Testis (tissue), 3 donors: ENCODE measurements around the gene SLC6A19. TPM values are rescaled to one million over a fixed set of nuclear protein-coding genes. Genes with fewer than 3 reads are reported as not detected.

Source experiments
- DNase-seq: peaks from one replicate; pipeline ENCODE4 v3.0.0-alpha.2; 2019
- H3K27ac ChIP-seq, 2 donors: fragments of 200-600 bp; sonication (generic); one replicate each; pipeline ENCODE4 v1.5.1; 2019
- H3K27me3 ChIP-seq: fragments of 200-600 bp; sonication (generic); one replicate; pipeline ENCODE4 v1.5.1; 2019
- H3K36me3 ChIP-seq: fragments of 200-600 bp; sonication (generic); one replicate; pipeline ENCODE4 v1.5.1; 2017; ENCODE audit warnings: low read depth; ENCODE audit errors: missing control alignments
- H3K4me1 ChIP-seq: fragments of 200-600 bp; sonication (generic); one replicate; pipeline ENCODE4 v1.5.1; 2019
- H3K4me3 ChIP-seq, 2 donors: fragments of 200-600 bp; sonication (generic); one replicate each; pipeline ENCODE4 v1.5.1; 2017 to 2019
- H3K9me3 ChIP-seq: fragments of 200-600 bp; sonication (generic); one replicate; pipeline ENCODE4 v1.5.1; 2017
- CTCF ChIP-seq, 3 experiments: fragments of 450-650 bp in 2 of 3; fragments of 200-600 bp in 1 of 3; sonication (generic) in 1 of 3; IDR thresholded peaks; one replicate each; pipeline ENCODE4 v1.5.1; 2016 to 2019; ENCODE audit warnings: antibody characterized with exemption in 3 of 3, mild to moderate bottlenecking in 2 of 3, moderate library complexity in 1 of 3
- POLR2A ChIP-seq: fragments of 450-650 bp; IDR thresholded peaks from one replicate; pipeline ENCODE4 v1.6.1; 2017; ENCODE audit warnings: antibody characterized with exemption, mild to moderate bottlenecking, moderate library complexity
- WGBS, 2 donors: methylation state at CpG; one replicate each; pipeline ENCODE4 v1.1.5; 2018; 5-methylcytosine and 5-hydroxymethylcytosine counted together
- intact Hi-C: fragments of 100-400 bp; cut with DNase I; formaldehyde crosslinking; loops from one replicate; pipeline ENCODE4 v1.15.1; 2023; ENCODE audit warnings: low total_unique reads
- polyA plus RNA-seq: library from polyadenylated mRNA; stranded (reverse); fragments of 350-450 nt; fragmentation: Illumina TruSeq; extraction: RNeasy Lipid Tissue Mini Kit (QIAGEN cat#74804); gene quantifications from one replicate; pipeline ENCODE4 v1.2.3, GENCODE V29; 2014; ENCODE audit warnings: low read depth, low replicate concordance; ENCODE audit not compliant: insufficient read depth
- total RNA-seq, 2 donors: library from RNA; depleted of rRNA; stranded (reverse); fragments of >200 nt; gene quantifications; one replicate each; pipeline ENCODE4 v1.2.3, GENCODE V29; 2016

The SLC6A19 gene
- total and polyA plus RNA-seq, 3 donors from 2014 or later = 0.16 to 0.68 (median 0.28) TPM

- Histone ChIP-seq H3K4me1 (no peaks in the 10 kb centered on the region), H3K36me3 (no peaks in the 10 kb centered on the region), H3K4me3 (no peak overlapping the region), H3K27ac (no peak overlapping the region), H3K9me3 (no peaks in the 10 kb centered on the region), H3K27me3 (no peaks in the 10 kb centered on the region)
- intact Hi-C loops = no loop called here
- WGBS, 2 donors = 83 to 87% methylated on average over 11 of the region's 11 CpGs
- DNase-seq = no peak
- TF ChIP-seq CTCF (IDR thresholded peaks at IDR 0.05) = no peak
- TF ChIP-seq POLR2A = no peak
Measured at GRCh38 chr5:1219768-1220100, 18.3 kb downstream of the SLC6A19 start.

- H3K27me3 ChIP-seq = no peaks in the 10 kb centered on the region
- no peak overlapping the region for H3K27ac ChIP-seq
- no peak overlapping the region for H3K4me3 ChIP-seq
- WGBS, 2 donors = 91 to 92% methylated on average over 9 of the region's 9 CpGs
- intact Hi-C loops = no loop called here
- no peaks in the 10 kb centered on the region for H3K36me3 ChIP-seq
- DNase-seq = no peak
- H3K9me3 ChIP-seq = no peaks in the 10 kb centered on the region
- TF ChIP-seq POLR2A = no peak
- TF ChIP-seq CTCF (IDR thresholded peaks at IDR 0.05) = no peak
- H3K4me1 ChIP-seq = no peaks in the 10 kb centered on the region
Measured at GRCh38 chr5:1220351-1220750, 19.0 kb downstream of the SLC6A19 start.

- no peak overlapping the region for H3K27ac ChIP-seq
- H3K4me1 ChIP-seq = no peaks in the 10 kb centered on the region
- no peaks in the 10 kb centered on the region for H3K27me3 ChIP-seq
- TF ChIP-seq POLR2A (no peak), CTCF (IDR thresholded peaks at IDR 0.05) (no peak)
- H3K36me3 ChIP-seq = no peaks in the 10 kb centered on the region
- intact Hi-C loops = no loop called here
- no peaks in the 10 kb centered on the region for H3K9me3 ChIP-seq
- WGBS, 2 donors = 86 to 96% methylated on average over 13 to 19 of the region's 19 CpGs
- no peak for DNase-seq
- no peak overlapping the region for H3K4me3 ChIP-seq
Measured at GRCh38 chr5:1220831-1221230, 19.4 kb downstream of the SLC6A19 start.

- H3K27ac ChIP-seq = no peak overlapping the region
- no peaks in the 10 kb centered on the region for H3K9me3 ChIP-seq
- no peaks in the 10 kb centered on the region for H3K4me1 ChIP-seq
- WGBS, 2 donors = 79 to 93% methylated on average over 5 to 10 of the region's 10 CpGs
- TF ChIP-seq CTCF (IDR thresholded peaks at IDR 0.05) = no peak
- TF ChIP-seq POLR2A = no peak
- H3K36me3 ChIP-seq = no peaks in the 10 kb centered on the region
- no peaks in the 10 kb centered on the region for H3K27me3 ChIP-seq
- no peak for DNase-seq
- no peak overlapping the region for H3K4me3 ChIP-seq
- intact Hi-C loops = no loop called here
Measured at GRCh38 chr5:1221721-1222120, 20.3 kb downstream of the SLC6A19 start.

- TF ChIP-seq POLR2A (no peak), CTCF (IDR thresholded peaks at IDR 0.05) (no peak)
- Histone ChIP-seq H3K4me3 (no peak overlapping the region), H3K27me3 (no peaks in the 10 kb centered on the region), H3K9me3 (no peaks in the 10 kb centered on the region), H3K36me3 (no peaks in the 10 kb centered on the region), H3K4me1 (no peaks in the 10 kb centered on the region), H3K27ac (no peak overlapping the region)
- intact Hi-C loops = no loop called here
- 91 to 93% methylated on average over 9 of the region's 9 CpGs for WGBS, 2 donors
- no peak for DNase-seq
Measured at GRCh38 chr5:1222147-1222546, 20.8 kb downstream of the SLC6A19 start.
